HG03521 (cell line): ENCODE measurements around the gene UPK3BL2.
"Not testable (repeated sequence)": the region's sequence is repeated elsewhere in the genome, so short reads cannot be mapped to it uniquely, and the experiment has no call there.

Source experiments
- ATAC-seq: cut with Tn5 transposase; IDR thresholded peaks from one replicate; pipeline ENCODE4 v1.9.1; 2021; ENCODE audit warnings: mild to moderate bottlenecking, moderate library complexity; ENCODE audit not compliant: unreplicated experiment

The UPK3BL2 gene

GRCh38 chr7:102494473-102495149 is 48.9 kb downstream of the UPK3BL2 start:
- peak; percentile 66 for ATAC-seq

GRCh38 chr7:102494026-102494425 is 49.5 kb downstream of the UPK3BL2 start:
- ATAC-seq = not testable (repeated sequence)

GRCh38 chr7:102493220-102493935 is 50.1 kb downstream of the UPK3BL2 start:
- peak; percentile 37 for ATAC-seq

- peak; percentile 34 for ATAC-seq
Measured at GRCh38 chr7:102490529-102491075, 52.9 kb downstream of the UPK3BL2 start.
